Lower leg skin (tissue), 3 donors: ENCODE measurements around the gene PIK3R1.

Source experiments
- CTCF ChIP-seq, 3 donors: fragments of 450-650 bp; IDR thresholded peaks; one replicate each; pipeline ENCODE4 v1.5.1; 2016; ENCODE audit warnings: antibody characterized with exemption in 3 of 3, mild to moderate bottlenecking in 3 of 3, moderate library complexity in 2 of 3
- POLR2A ChIP-seq, 2 donors: fragments of 450-650 bp; IDR thresholded peaks; one replicate each; pipeline ENCODE4 v1.6.1; 2016 to 2017; ENCODE audit warnings: antibody characterized with exemption in 2 of 2, mild to moderate bottlenecking in 1 of 2, moderate library complexity in 1 of 2

DNA sequence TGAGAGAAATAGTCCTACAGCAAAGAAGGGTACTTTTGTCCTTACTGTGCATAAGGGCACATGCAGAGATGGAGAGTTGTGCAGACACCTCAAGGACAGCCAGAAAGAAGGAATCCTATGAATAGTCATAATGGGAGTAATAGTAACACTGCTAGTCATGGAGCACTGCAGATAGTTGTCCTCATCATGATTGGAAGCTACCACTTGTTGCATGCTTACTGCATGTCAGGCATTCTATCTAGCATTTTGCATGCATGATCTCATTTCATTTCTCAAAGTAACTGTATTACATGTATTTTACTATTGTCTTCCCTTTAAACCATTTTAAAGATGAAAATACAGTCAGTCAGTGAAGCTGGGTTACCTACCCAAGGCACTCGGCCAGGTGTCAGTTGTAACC is 81.3 kb downstream of the PIK3R1 start:
- TF ChIP-seq CTCF (IDR thresholded peaks at IDR 0.05) (no peak), POLR2A (IDR thresholded peaks at IDR 0.05) (no peak)
